Measurements from ENCODE around the gene TMSB15B. TPM values are rescaled to one million over a fixed set of nuclear protein-coding genes. Genes with fewer than 3 reads are reported as not detected.
"Not testable (repeated sequence)": the region's sequence is repeated elsewhere in the genome, so short reads cannot be mapped to it uniquely, and the experiment has no call there.

The TMSB15B gene
- total RNA-seq, 2 experiments from 2014 or later = 13.7 to 24.3 TPM

- no peaks in the 10 kb centered on the region for H3K79me2 ChIP-seq (ENCODE audit: insufficient read depth, low read depth, low read length)
- DNase-seq (ENCODE audit: low spot score) = no peak
- intact Hi-C loops (cut with micrococcal nuclease; ENCODE audit: unreplicated experiment) = no loop called here
- no peak overlapping the region for H2AFZ ChIP-seq (ENCODE audit: low read length)
- POLR2A ChIA-PET = no interaction called here
- H3K9me2 ChIP-seq (ENCODE audit: insufficient read depth, low read length) = no peaks in the 10 kb centered on the region
- H4K20me1 ChIP-seq (ENCODE audit: insufficient read depth, low read length) = no peaks in the 10 kb centered on the region
- H3K4me2 ChIP-seq (ENCODE audit: low read length) = no peak overlapping the region
- H3K27ac ChIP-seq (ENCODE audit: low read depth, low read length, poor library complexity, severe bottlenecking) = no peak overlapping the region
- CTCF ChIA-PET (ENCODE audit: unreplicated experiment) = no interaction called here
- no peaks in the 10 kb centered on the region for H3K9me3 ChIP-seq (ENCODE audit: low read length)
- H3K36me3 ChIP-seq (ENCODE audit: insufficient read depth, low read length) = no peaks in the 10 kb centered on the region
- TF ChIP-seq EZH2phosphoT487 (IDR thresholded peaks at IDR 0.05; ENCODE audit: borderline replicate concordance, low read depth, low read length) (no peak), CTCF (conservative IDR thresholded peaks at IDR 0.05; ENCODE audit: low read length) (no peak)
- BruUV-seq (replicated peaks) = no TSS peak
- no peaks in the 10 kb centered on the region for H3K4me1 ChIP-seq (ENCODE audit: insufficient read depth, low read length, poor library complexity, severe bottlenecking)
- no peak overlapping the region for H3K4me3 ChIP-seq (ENCODE audit: low read depth, low read length, poor library complexity, severe bottlenecking)
These were observed 46.4 kb downstream of the TMSB15B start for GRCh38 chrX:104008831-104009230.

DNA sequence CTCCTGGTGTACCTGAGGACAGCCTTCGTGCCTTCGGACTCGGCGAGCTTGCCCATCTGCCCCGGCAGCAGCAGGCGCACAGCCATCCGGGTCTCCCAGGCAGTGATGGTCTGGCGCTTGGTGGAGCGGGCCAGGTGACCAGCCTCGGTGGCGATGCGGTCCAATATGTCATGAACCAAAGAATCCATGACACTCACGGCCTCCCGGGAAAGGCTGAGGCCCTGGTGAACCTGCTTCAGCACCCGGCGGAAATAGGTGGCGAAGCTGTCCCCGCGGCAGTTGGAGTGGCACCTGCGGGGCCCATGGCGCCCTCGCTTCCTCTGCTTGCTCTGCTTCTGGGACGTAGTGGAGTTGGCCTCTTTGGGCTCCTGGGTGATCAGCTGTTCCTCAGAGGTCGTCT, 50.7 kb downstream of the TMSB15B start:
- no peak overlapping the region for H3K4me2 ChIP-seq (ENCODE audit: low read length)
- no peaks in the 10 kb centered on the region for H3K4me1 ChIP-seq (ENCODE audit: insufficient read depth, low read length, poor library complexity, severe bottlenecking)
- H3K79me2 ChIP-seq (ENCODE audit: insufficient read depth, low read depth, low read length) = no peaks in the 10 kb centered on the region
- BruUV-seq (replicated peaks) = no TSS peak
- TF ChIP-seq CTCF (conservative IDR thresholded peaks at IDR 0.05; ENCODE audit: low read length) = no peak
- TF ChIP-seq EZH2phosphoT487 (IDR thresholded peaks at IDR 0.05; ENCODE audit: borderline replicate concordance, low read depth, low read length) = no peak
- H4K20me1 ChIP-seq (ENCODE audit: insufficient read depth, low read length) = no peaks in the 10 kb centered on the region
- H3K36me3 ChIP-seq (ENCODE audit: insufficient read depth, low read length) = no peaks in the 10 kb centered on the region
- no peaks in the 10 kb centered on the region for H3K9me2 ChIP-seq (ENCODE audit: insufficient read depth, low read length)
- H3K27ac ChIP-seq (ENCODE audit: low read depth, low read length, poor library complexity, severe bottlenecking) = no peak overlapping the region
- no peak overlapping the region for H2AFZ ChIP-seq (ENCODE audit: low read length)
- ChIA-PET CTCF (ENCODE audit: unreplicated experiment) (no interaction called here), POLR2A (no interaction called here)
- DNase-seq (ENCODE audit: low spot score) = no peak
- intact Hi-C loops (cut with micrococcal nuclease; ENCODE audit: unreplicated experiment) = no loop called here
- H3K9me3 ChIP-seq (ENCODE audit: low read length) = no peaks in the 10 kb centered on the region
- H3K4me3 ChIP-seq (ENCODE audit: low read depth, low read length, poor library complexity, severe bottlenecking) = no peak overlapping the region

DNA sequence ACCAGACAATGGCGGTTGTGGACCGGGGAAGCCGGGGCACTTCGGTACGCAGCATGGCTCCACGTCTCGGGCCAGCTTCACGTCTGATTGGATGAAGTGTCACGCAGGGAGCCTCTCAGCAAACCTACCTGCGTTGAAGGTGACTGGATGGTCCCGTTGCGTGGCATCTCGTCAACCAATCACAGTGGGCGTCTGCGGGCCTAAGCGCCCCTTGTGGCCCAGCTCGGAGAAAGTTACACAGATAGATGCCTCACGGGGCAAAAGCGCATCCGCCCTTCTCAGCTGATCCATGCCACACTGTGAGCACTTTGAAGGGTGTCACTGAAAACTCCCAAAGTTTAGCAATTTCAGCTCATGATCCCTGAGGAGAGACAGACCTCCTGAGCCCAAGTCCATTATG, 51.2 kb downstream of the TMSB15B start, which contains the start of gene H2BW1:
Gene H2BW1 (minus strand): TSS at position 103 of the 400 bp plus-strand sequence. CDS start 132 bp downstream, outside the sequence.
- Histone ChIP-seq H3K4me2 (ENCODE audit: low read length) (no peak within 1 kb of the TSS), H2AFZ (ENCODE audit: low read length) (no peak within 1 kb of the TSS), H3K4me3 (ENCODE audit: low read depth, low read length, poor library complexity, severe bottlenecking) (no peak within 1 kb of the TSS), H3K27ac (ENCODE audit: low read depth, low read length, poor library complexity, severe bottlenecking) (no peak within 1 kb of the TSS), H3K4me1 (ENCODE audit: insufficient read depth, low read length, poor library complexity, severe bottlenecking) (no peaks in the 10 kb centered on the region), H4K20me1 (ENCODE audit: insufficient read depth, low read length) (no peaks in the 10 kb centered on the region), H3K79me2 (ENCODE audit: insufficient read depth, low read depth, low read length) (no peaks in the 10 kb centered on the region), H3K9me3 (ENCODE audit: low read length) (no peaks in the 10 kb centered on the region), H3K9me2 (ENCODE audit: insufficient read depth, low read length) (no peaks in the 10 kb centered on the region), H3K36me3 (ENCODE audit: insufficient read depth, low read length) (no peaks in the 10 kb centered on the region)
- POLR2A ChIA-PET = no interaction called here
- TF ChIP-seq EZH2phosphoT487 (IDR thresholded peaks at IDR 0.05; ENCODE audit: borderline replicate concordance, low read depth, low read length) (no peak), CTCF (conservative IDR thresholded peaks at IDR 0.05; ENCODE audit: low read length) (no peak)
- CTCF ChIA-PET (ENCODE audit: unreplicated experiment) = no interaction called here
- no TSS peak for BruUV-seq (replicated peaks)
- no peak for DNase-seq (ENCODE audit: low spot score)
- intact Hi-C loops (cut with micrococcal nuclease; ENCODE audit: unreplicated experiment) = no loop called here

GRCh38 chrX:104015576-104015975, 53.1 kb downstream of the TMSB15B start:
- H3K27ac ChIP-seq (ENCODE audit: low read depth, low read length, poor library complexity, severe bottlenecking); H3K79me2 ChIP-seq (ENCODE audit: insufficient read depth, low read depth, low read length); H3K9me2 ChIP-seq (ENCODE audit: insufficient read depth, low read length); H4K20me1 ChIP-seq (ENCODE audit: insufficient read depth, low read length); CTCF ChIA-PET (ENCODE audit: unreplicated experiment); H3K4me3 ChIP-seq (ENCODE audit: low read depth, low read length, poor library complexity, severe bottlenecking); H3K36me3 ChIP-seq (ENCODE audit: insufficient read depth, low read length); H2AFZ ChIP-seq (ENCODE audit: low read length); BruUV-seq (replicated peaks); DNase-seq (ENCODE audit: low spot score); POLR2A ChIA-PET; intact Hi-C loops (cut with micrococcal nuclease; ENCODE audit: unreplicated experiment); H3K9me3 ChIP-seq (ENCODE audit: low read length); H3K4me2 ChIP-seq (ENCODE audit: low read length); H3K4me1 ChIP-seq (ENCODE audit: insufficient read depth, low read length, poor library complexity, severe bottlenecking): not testable (repeated sequence)

All from OCI-LY7 (cell line).